Liver (tissue), 9 donors: Measurements from ENCODE around the gene MTA2. TPM values are rescaled to one million over a fixed set of nuclear protein-coding genes. Genes with fewer than 3 reads are reported as not detected.

Experiments used
- DNase-seq: peaks from one replicate; pipeline ENCODE4 v3.0.0-alpha.2; 2017; ENCODE audit warnings: low spot score
- H3K27ac ChIP-seq, 2 donors: one replicate each; pipeline ENCODE4 v1.7.0; 2013; ENCODE audit warnings: inconsistent platforms in 2 of 2, low read length in 2 of 2, control low read depth in 1 of 2, low read depth in 1 of 2, mild to moderate bottlenecking in 1 of 2
- H3K27me3 ChIP-seq, 4 donors: one replicate each; pipeline versions ENCODE4 v1.6.1 to v1.7.0; 2013; ENCODE audit warnings: low read length in 3 of 4, inconsistent platforms in 1 of 4, mild to moderate bottlenecking in 1 of 4, moderate library complexity in 1 of 4; ENCODE audit not compliant: control insufficient read depth in 4 of 4, insufficient read depth in 4 of 4
- H3K36me3 ChIP-seq, 4 donors: one replicate each; pipeline versions ENCODE4 v1.6.1 to v1.7.0; 2013; ENCODE audit warnings: low read length in 3 of 4, mild to moderate bottlenecking in 3 of 4, low read depth in 1 of 4, moderate library complexity in 1 of 4; ENCODE audit not compliant: control insufficient read depth in 4 of 4, insufficient read depth in 3 of 4
- H3K4me1 ChIP-seq, 4 donors: one replicate each; pipeline versions ENCODE4 v1.6.1 to v1.7.0; 2013; ENCODE audit warnings: low read length in 3 of 4, mild to moderate bottlenecking in 3 of 4, moderate library complexity in 1 of 4; ENCODE audit not compliant: control insufficient read depth in 4 of 4, insufficient read depth in 4 of 4
- H3K4me3 ChIP-seq, 3 donors: one replicate each; pipeline versions ENCODE4 v1.6.1 to v1.7.0; 2013; ENCODE audit warnings: low read length in 3 of 3, control low read depth in 1 of 3, low read depth in 1 of 3, mild to moderate bottlenecking in 1 of 3
- H3K9ac ChIP-seq, 2 donors: one replicate each; pipeline ENCODE4 v1.7.0; 2013; ENCODE audit warnings: low read length in 2 of 2, mild to moderate bottlenecking in 2 of 2, moderate library complexity in 2 of 2, control low read depth in 1 of 2, low read depth in 1 of 2
- H3K9me3 ChIP-seq, 4 donors: one replicate each; pipeline versions ENCODE4 v1.6.1 to v1.7.0; 2013; ENCODE audit warnings: low read length in 3 of 4; ENCODE audit not compliant: control insufficient read depth in 4 of 4
- EGR1 ChIP-seq, 2 donors: IDR thresholded peaks; 2 replicates each; pipeline ENCODE4 v1.6.1; 2016 to 2018; ENCODE audit warnings: antibody characterized with exemption in 2 of 2, low read depth in 2 of 2
- FOXA1 ChIP-seq: IDR thresholded peaks from 2 replicates; pipeline ENCODE4 v1.6.1; 2016; ENCODE audit warnings: antibody characterized with exemption
- NR2F2 ChIP-seq: IDR thresholded peaks from 2 replicates; pipeline ENCODE4 v1.6.1; 2016; ENCODE audit warnings: antibody characterized with exemption
- RAD21 ChIP-seq, 2 donors: IDR thresholded peaks; 2 replicates each; pipeline ENCODE4 v1.6.1; 2016; ENCODE audit warnings: antibody characterized with exemption in 2 of 2, mild to moderate bottlenecking in 2 of 2
- RXRA ChIP-seq, 2 donors: IDR thresholded peaks; 2 replicates each; pipeline ENCODE4 v1.6.1; 2017 to 2018; ENCODE audit warnings: antibody characterized with exemption in 2 of 2, mild to moderate bottlenecking in 1 of 2
- SP1 ChIP-seq: IDR thresholded peaks from 2 replicates; pipeline ENCODE4 v1.6.1; 2018; ENCODE audit warnings: antibody characterized with exemption, mild to moderate bottlenecking
- WGBS: extraction: QIAGEN DNeasy Blood & Tissue Kit; methylation state at CpG from one replicate; pipeline ENCODE4 v1.1.7; 2013; 5-methylcytosine and 5-hydroxymethylcytosine counted together
- polyA plus RNA-seq, 2 donors: library from polyadenylated mRNA; stranded (reverse) in 1 of 2; unstranded in 1 of 2; fragments of 200-250 nt in 1 of 2; fragments of >200 nt in 1 of 2; fragmentation: Nextera tagmentation in 1 of 2; extraction: Ambion mirVana in 1 of 2; gene quantifications; one replicate each; pipeline versions ENCODE4 v1.2.1 to v1.2.3, GENCODE V29; 2013 to 2015
- total RNA-seq, 2 donors: library from RNA; depleted of rRNA; stranded (reverse); fragments of >200 nt; gene quantifications; one replicate each; pipeline ENCODE4 v1.2.3, GENCODE V29; 2014
- TF ChIP-seq, protein P1 (sequence below): IDR thresholded peaks from 2 replicates; pipeline ENCODE4 v1.6.1; 2016; ENCODE audit warnings: antibody characterized with exemption, mild to moderate bottlenecking
- TF ChIP-seq, protein P2 (sequence below): fragments of 150-350 bp; IDR thresholded peaks from 2 replicates; pipeline ENCODE4 v1.5.1; 2017; ENCODE audit warnings: improper control_type of control experiment, low read depth, low read length; ENCODE audit not compliant: missing input control
- TF ChIP-seq, protein P3 (sequence below): IDR thresholded peaks from 2 replicates; pipeline ENCODE4 v1.6.1; 2016; ENCODE audit warnings: antibody characterized with exemption
- donor health status: healthy.
- donor health status: healthy.
- donor health status: healthy.
- donor health status: healthy.
- donor health status: healthy.

The MTA2 gene
- total and polyA plus RNA-seq, 4 donors: 4.4 to 55.3 (median 32.3) TPM

DNA sequence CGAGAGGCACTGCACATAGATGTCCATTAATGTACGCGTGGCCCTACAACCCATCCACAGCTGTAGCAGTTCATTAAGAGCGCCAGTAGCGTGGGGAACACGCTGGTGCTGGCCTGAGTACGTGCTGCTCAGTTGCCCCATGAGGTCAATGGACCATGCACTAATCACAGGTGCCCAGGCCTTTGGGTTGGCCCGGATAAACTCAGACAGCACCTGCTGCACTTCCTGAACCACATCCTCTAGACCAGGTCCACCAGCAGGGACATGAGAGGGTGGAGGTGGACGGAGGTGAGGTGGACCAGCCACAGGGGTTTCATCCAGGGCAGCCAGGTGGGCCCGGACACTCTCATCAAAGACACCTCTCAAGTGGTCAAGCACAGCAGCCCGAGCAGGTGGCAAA lies 47.8 kb upstream of the MTA2 start:
- TF ChIP-seq RXRA (IDR thresholded peaks at IDR 0.05) (no peak), FOXA1 (no peak), SP1 (no peak), RAD21 (IDR thresholded peaks at IDR 0.05) (no peak), EGR1 (IDR thresholded peaks at IDR 0.05; ENCODE audit: low read depth in 2 of 2) (no peak)
- TF ChIP-seq, protein P1, sequence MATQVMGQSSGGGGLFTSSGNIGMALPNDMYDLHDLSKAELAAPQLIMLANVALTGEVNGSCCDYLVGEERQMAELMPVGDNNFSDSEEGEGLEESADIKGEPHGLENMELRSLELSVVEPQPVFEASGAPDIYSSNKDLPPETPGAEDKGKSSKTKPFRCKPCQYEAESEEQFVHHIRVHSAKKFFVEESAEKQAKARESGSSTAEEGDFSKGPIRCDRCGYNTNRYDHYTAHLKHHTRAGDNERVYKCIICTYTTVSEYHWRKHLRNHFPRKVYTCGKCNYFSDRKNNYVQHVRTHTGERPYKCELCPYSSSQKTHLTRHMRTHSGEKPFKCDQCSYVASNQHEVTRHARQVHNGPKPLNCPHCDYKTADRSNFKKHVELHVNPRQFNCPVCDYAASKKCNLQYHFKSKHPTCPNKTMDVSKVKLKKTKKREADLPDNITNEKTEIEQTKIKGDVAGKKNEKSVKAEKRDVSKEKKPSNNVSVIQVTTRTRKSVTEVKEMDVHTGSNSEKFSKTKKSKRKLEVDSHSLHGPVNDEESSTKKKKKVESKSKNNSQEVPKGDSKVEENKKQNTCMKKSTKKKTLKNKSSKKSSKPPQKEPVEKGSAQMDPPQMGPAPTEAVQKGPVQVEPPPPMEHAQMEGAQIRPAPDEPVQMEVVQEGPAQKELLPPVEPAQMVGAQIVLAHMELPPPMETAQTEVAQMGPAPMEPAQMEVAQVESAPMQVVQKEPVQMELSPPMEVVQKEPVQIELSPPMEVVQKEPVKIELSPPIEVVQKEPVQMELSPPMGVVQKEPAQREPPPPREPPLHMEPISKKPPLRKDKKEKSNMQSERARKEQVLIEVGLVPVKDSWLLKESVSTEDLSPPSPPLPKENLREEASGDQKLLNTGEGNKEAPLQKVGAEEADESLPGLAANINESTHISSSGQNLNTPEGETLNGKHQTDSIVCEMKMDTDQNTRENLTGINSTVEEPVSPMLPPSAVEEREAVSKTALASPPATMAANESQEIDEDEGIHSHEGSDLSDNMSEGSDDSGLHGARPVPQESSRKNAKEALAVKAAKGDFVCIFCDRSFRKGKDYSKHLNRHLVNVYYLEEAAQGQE: no peak
- TF ChIP-seq, protein P2, sequence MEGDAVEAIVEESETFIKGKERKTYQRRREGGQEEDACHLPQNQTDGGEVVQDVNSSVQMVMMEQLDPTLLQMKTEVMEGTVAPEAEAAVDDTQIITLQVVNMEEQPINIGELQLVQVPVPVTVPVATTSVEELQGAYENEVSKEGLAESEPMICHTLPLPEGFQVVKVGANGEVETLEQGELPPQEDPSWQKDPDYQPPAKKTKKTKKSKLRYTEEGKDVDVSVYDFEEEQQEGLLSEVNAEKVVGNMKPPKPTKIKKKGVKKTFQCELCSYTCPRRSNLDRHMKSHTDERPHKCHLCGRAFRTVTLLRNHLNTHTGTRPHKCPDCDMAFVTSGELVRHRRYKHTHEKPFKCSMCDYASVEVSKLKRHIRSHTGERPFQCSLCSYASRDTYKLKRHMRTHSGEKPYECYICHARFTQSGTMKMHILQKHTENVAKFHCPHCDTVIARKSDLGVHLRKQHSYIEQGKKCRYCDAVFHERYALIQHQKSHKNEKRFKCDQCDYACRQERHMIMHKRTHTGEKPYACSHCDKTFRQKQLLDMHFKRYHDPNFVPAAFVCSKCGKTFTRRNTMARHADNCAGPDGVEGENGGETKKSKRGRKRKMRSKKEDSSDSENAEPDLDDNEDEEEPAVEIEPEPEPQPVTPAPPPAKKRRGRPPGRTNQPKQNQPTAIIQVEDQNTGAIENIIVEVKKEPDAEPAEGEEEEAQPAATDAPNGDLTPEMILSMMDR: no peak
- H3K36me3 ChIP-seq: peaks cover 0 to 12% (median 4%) of the 10 kb centered on the region in 4 donors
- H3K27me3 ChIP-seq: no peaks in the 10 kb centered on the region
- H3K9me3 ChIP-seq: no peaks in the 10 kb centered on the region
- no peak overlapping the region for H3K9ac ChIP-seq
- WGBS: 88% methylated on average over 11 of the region's 11 CpGs
- DNase-seq: no peak
- no peak overlapping the region for H3K27ac ChIP-seq
- H3K4me1 ChIP-seq: peaks cover 6 to 39% (median 37%) of the 10 kb centered on the region in 4 donors
- no peak overlapping the region for H3K4me3 ChIP-seq

DNA sequence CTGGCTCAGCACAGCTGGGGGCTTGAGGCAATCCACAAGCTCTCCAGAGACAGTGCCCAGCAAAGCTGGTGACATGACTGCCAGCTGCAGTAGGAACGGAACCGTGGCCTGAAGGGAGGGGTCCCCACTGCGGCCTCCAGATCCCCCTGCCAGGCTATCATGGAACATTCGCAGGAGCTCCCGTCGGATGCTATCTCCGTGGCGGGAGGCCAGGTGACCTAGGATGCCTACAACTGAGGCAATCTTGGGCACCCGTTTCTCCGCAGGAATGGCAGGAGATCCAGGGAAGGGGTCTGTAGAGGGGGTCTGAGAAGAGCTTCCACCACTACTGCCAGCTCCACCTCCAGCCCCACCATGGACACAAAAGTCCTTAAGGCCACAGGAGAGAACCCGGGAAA lies 47.3 kb upstream of the MTA2 start:
- no peaks in the 10 kb centered on the region for H3K27me3 ChIP-seq
- no peak overlapping the region for H3K27ac ChIP-seq
- H3K9ac ChIP-seq: no peak overlapping the region
- H3K4me1 ChIP-seq: peaks cover 6 to 44% (median 38%) of the 10 kb centered on the region in 4 donors
- no peak for DNase-seq
- TF ChIP-seq RAD21 (IDR thresholded peaks at IDR 0.05): no peak
- TF ChIP-seq EGR1 (IDR thresholded peaks at IDR 0.05; ENCODE audit: low read depth in 2 of 2): no peak
- TF ChIP-seq, protein P3, sequence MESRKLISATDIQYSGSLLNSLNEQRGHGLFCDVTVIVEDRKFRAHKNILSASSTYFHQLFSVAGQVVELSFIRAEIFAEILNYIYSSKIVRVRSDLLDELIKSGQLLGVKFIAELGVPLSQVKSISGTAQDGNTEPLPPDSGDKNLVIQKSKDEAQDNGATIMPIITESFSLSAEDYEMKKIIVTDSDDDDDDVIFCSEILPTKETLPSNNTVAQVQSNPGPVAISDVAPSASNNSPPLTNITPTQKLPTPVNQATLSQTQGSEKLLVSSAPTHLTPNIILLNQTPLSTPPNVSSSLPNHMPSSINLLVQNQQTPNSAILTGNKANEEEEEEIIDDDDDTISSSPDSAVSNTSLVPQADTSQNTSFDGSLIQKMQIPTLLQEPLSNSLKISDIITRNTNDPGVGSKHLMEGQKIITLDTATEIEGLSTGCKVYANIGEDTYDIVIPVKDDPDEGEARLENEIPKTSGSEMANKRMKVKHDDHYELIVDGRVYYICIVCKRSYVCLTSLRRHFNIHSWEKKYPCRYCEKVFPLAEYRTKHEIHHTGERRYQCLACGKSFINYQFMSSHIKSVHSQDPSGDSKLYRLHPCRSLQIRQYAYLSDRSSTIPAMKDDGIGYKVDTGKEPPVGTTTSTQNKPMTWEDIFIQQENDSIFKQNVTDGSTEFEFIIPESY: no peak
- no peak for TF ChIP-seq RXRA (IDR thresholded peaks at IDR 0.05)
- TF ChIP-seq NR2F2: no peak
- no peak for TF ChIP-seq SP1
- no peak for TF ChIP-seq FOXA1
- no peak overlapping the region for H3K4me3 ChIP-seq
- H3K9me3 ChIP-seq: no peaks in the 10 kb centered on the region
- 93% methylated on average over 11 of the region's 11 CpGs for WGBS
- peaks cover 0 to 12% (median 4%) of the 10 kb centered on the region in 4 donors for H3K36me3 ChIP-seq
